AG09309 (cell line): ENCODE data around the gene RNF208.

ENCODE experiments used
- DNase-seq: peaks from one replicate; pipeline ENCODE4 v3.0.0-alpha.2; 2010; ENCODE audit warnings: low read depth
- H3K4me3 ChIP-seq: 2 replicates; pipeline ENCODE4 v1.5.1; 2011; ENCODE audit warnings: mild to moderate bottlenecking, low read depth, low read length, moderate library complexity; ENCODE audit not compliant: control insufficient read depth
- TF ChIP-seq, protein P1 (sequence below): IDR thresholded peaks from 2 replicates; pipeline ENCODE4 v1.5.1; 2011; ENCODE audit warnings: mild to moderate bottlenecking, low read depth, low read length, inconsistent platforms; ENCODE audit not compliant: insufficient read depth, control insufficient read depth; ENCODE audit errors: missing control alignments

The RNF208 gene

DNA sequence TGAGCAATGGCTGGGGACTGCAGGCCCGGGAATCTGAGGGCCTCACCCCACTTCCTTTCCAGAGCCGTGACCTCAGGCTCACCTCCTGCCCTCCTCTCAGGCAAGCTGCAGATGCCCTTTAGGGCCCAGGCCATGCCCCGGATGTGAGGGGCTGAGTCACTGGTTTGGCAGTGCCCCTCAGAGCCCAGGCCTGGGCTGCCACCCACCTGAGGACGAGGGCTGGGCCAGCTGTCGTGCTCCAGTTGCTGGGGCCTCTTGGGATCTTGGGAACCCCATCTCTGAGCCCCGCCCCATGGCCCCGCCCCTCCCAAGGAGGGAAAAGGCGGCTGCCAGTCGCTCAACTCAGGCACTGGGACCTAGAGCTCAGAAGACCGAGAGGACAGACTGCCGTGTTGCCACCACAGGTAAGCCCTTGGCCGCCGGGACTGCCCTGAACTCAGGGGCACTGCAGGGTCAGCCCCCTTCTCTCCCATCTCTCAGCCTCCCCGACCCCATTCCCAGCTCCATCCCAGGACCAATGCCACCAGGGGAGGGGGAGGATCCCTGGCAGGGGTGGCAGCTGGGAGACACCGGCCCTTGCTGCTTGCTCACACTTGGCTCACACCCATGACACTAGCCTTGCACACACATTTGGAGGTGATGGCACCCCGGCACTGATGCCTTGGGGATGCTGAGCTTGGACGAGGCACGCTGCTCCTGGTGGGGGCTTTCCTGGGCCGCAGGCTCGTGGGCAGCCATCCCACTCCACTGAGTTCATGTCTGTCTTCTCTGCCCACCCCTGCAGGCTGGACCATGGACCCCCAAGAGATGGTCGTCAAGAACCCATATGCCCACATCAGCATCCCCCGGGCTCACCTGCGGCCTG, 3.0 kb upstream of the RNF208 start, which contains the start of gene CYSRT1:
CYSRT1 (plus strand) TSS at position 345 of the 865 bp plus-strand sequence; CDS start at position 793, 448 bp downstream.
- DNase-seq = no peak
- TF ChIP-seq, protein P1, sequence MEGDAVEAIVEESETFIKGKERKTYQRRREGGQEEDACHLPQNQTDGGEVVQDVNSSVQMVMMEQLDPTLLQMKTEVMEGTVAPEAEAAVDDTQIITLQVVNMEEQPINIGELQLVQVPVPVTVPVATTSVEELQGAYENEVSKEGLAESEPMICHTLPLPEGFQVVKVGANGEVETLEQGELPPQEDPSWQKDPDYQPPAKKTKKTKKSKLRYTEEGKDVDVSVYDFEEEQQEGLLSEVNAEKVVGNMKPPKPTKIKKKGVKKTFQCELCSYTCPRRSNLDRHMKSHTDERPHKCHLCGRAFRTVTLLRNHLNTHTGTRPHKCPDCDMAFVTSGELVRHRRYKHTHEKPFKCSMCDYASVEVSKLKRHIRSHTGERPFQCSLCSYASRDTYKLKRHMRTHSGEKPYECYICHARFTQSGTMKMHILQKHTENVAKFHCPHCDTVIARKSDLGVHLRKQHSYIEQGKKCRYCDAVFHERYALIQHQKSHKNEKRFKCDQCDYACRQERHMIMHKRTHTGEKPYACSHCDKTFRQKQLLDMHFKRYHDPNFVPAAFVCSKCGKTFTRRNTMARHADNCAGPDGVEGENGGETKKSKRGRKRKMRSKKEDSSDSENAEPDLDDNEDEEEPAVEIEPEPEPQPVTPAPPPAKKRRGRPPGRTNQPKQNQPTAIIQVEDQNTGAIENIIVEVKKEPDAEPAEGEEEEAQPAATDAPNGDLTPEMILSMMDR = no peak
- H3K4me3 ChIP-seq = peak within 1 kb of the TSS; percentile 91

DNA sequence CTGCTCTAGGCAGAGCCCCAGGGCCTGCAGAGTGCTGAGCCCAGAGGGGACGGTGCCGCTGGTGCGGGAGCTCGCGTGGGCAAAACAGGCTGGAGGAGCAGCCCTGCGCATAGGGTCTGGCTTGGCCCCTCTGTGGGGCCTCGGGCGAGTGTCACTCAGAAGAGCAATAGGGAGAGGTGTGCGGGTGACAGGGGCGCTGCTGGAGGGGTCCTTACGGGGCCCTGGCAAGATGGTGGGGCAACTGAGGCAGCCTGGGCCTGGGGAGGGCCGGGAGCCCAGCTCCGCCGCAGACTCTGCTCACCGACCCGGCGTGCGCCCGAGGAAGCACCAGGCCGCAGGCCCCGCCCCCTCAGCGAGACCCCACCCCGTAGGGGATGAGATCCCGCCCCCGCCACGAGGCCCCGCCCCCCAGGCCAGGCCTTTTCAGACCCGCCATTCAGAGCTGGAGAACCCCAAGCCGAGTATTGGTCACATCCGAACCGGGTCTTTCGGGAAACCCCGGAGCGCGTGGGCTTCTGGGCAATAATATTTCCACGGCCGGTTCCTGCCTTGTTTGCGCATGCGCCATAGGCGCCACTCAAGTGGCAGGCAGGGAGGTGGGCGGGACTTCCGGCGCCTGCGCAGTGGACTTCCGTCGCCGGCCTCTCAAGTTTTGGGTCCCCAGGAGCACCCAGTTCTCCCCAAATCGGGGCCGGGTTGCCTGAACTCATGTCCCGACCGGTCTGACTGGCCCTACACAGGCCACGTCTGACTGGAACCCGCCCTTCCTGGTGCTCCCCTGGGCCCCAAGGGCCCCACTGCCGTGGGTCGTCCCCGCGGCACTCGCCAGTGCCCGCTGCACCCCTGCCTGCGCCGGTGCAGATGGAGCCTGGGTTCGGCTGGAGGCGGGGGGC, 1.3 kb upstream of the RNF208 start:
- H3K4me3 ChIP-seq = peak overlapping the region; percentile 91
- peak; percentile 91 for DNase-seq
- TF ChIP-seq, protein P1 = no peak

DNA sequence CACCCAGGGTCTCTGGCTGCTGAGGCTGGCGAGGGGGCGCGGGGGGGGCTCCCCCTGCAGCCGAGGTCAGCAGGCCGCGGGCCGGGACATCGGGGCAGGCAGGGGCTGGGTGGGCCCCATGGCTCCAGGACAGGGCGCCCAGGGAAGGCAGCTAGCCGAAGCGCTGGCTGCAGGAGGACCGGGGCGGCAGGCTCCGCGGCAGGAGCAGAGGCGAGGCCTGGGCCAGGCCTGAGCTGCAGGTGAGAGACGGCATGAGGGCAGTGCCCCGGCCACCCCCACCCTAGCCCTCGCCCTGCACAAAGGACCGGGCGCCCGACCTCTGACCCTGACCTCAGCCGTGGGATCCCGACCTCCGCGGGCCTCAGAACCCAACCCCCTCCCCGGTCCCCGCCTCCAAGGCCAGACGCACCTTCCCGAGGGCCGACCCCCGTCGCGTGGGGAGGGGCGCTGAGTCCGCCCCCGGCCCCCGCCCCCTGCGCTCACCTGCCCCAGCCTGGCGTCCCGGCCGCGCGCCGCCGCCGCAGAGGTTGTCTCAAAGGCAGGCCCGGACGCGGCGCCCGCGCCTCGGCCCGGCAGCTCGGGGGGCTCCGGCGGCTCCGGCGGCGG, 431 bp downstream of the RNF208 start:
- DNase-seq = no peak
- peak overlapping the region; percentile 29 for H3K4me3 ChIP-seq
- TF ChIP-seq, protein P1 = no peak

DNA sequence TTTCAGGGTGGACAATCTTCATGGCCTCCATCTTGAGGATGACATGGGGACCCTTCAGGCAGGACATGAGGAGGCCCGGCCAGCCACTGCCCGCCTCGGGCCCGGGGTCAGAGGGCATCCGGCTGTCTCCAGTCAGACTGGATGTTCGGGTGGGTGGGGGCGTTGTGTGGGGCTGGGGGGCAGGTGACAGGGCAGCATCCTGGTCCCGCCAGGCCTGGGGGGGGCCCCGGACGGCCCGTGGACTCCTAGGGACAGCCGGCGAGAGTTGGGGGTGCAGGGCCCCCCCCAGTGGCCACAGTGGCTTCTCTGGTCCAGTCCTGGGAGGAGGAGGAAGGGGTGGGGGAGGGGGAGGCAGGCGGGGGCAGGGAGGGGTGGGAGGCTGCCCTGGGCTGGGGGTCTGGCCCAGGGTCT, 940 bp downstream of the RNF208 start:
- no peak for DNase-seq
- no peak overlapping the region for H3K4me3 ChIP-seq
- TF ChIP-seq, protein P1 = no peak

DNA sequence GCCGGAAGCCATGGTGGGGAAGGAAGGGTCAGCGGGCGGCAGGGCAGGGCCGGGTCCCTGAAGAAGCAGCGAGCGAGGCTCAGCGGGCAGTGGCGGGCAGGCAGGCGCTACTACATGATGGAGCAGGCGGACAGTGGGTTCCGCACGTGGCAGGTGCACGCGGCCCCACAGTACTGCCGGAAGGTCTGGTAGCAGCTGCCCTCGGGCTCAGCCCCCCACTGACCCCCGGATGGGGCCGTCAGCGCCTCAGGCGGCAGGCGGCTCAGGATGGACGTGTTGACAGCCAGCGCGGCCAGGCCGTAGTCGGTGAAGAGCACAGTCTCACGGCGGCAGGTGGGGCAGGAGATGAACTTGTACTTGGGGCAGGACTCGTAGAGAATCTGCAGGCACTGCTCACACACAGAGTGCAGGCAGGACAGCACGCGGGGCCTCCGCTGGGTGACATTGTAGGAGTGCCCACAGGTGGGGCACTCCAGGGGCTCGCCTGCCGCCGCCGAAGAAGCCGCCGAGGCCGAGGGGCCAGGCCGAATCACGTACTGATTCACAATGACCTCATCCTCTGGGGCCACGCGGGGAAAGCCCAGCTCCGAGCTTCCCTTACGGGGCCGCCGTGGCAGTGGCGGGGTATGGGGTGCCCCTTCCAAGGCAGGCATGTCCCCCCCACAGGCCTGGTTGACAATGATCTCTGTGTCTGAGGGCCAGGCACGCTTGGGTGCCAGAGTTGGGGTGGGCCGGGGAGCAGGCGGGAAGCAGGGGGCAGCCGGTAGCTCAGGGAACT, 1.5 kb downstream of the RNF208 start:
- TF ChIP-seq, protein P1 = no peak
- no peak overlapping the region for H3K4me3 ChIP-seq
- no peak for DNase-seq
